Measurements from ENCODE around the gene SYT7.
"Not testable (repeated sequence)": the region's sequence is repeated elsewhere in the genome, so short reads cannot be mapped to it uniquely, and the experiment has no call there.

DNA sequence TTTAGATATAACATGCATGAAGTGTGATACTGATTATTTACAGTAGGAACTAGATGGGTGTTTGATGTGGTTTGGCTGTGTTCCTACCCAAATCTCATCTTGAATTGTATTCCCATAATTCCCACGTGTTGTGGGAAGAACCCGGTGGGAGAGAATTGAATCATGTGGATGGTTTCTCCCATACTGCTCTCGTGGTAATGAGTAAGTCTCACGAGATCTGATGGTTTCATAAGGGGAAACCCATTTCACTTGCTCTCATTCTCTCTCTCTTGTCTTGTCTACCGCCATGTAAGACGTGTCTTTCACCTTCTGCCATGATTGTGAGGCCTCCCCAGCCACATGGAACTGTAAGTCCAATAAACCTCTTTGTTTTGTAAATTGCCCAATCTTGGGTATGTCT is 33.9 kb upstream of the SYT7 start:
- TF ChIP-seq, protein P1, sequence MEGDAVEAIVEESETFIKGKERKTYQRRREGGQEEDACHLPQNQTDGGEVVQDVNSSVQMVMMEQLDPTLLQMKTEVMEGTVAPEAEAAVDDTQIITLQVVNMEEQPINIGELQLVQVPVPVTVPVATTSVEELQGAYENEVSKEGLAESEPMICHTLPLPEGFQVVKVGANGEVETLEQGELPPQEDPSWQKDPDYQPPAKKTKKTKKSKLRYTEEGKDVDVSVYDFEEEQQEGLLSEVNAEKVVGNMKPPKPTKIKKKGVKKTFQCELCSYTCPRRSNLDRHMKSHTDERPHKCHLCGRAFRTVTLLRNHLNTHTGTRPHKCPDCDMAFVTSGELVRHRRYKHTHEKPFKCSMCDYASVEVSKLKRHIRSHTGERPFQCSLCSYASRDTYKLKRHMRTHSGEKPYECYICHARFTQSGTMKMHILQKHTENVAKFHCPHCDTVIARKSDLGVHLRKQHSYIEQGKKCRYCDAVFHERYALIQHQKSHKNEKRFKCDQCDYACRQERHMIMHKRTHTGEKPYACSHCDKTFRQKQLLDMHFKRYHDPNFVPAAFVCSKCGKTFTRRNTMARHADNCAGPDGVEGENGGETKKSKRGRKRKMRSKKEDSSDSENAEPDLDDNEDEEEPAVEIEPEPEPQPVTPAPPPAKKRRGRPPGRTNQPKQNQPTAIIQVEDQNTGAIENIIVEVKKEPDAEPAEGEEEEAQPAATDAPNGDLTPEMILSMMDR (IDR thresholded peaks at IDR 0.05): not testable (repeated sequence)
- not testable (repeated sequence) for TF ChIP-seq POLR2A (IDR thresholded peaks at IDR 0.05)
